ENCODE measurements around the gene COL23A1.

The COL23A1 gene

DNA sequence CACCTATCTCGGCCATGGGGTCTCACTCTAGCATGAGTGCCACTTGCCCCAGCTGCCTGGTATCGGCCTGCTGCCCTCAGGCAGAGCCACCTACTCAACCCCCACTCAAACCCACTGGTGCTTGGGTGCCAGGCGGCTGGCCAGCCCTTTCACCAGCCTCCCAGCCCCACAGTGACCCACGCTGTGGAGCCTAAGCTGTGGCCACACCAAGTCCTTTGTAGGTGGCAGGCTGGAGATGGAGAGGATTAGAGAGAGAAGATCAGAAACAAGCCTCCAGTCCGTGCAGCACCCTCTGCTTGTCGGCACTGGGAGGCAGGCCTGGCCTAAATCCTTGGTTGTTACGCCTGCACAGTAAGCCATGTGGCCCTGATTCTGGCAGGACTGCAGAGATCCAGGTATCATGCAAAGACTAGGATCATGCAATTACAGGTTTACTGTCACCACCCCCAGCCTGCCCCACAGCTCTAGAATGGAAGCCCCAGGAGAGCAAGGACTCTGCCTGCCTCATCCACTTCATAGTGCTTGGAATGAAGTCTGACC, 171.7 kb downstream of the COL23A1 start:
- no peak for DNase-seq

DNA sequence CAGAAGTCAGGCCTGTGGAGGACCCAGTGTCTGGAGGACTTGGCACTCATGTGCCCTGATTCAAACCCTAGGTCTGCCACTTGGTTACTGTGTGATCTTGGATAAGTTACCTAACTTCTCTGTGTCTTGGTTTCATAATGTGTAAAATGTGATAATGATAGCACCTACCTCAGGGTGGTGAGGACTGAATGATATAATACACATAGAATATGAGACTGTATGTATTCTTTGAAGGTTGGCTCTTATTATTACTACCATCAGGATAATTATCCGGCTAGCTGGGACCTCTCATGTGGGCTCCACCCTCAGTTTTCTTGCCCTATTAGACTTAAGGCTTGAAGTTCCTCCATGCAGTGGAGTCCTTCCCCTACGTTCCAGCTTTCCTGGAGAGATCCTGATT, 172.2 kb downstream of the COL23A1 start:
- no peak for DNase-seq

DNA sequence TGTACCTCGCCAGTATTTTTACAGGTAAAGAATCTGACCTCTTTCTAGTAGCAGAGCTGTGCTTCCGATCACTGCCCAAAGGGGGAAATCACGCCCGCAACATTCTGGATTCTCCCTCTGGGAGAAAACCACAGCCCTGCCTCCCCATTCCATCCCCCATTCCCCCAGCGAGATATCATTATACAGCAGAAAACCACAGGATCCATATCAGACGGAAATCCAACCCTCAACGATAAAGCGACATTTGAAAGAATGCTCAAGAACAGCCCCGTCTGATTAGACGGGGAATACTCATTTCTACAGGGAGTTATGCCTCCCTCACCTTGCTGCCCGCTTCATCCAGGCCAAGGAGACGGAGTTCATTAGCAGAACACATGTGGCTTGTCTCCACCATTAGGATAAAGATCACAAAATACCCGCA, 172.8 kb downstream of the COL23A1 start:
- DNase-seq: peak; percentile 43

DNA sequence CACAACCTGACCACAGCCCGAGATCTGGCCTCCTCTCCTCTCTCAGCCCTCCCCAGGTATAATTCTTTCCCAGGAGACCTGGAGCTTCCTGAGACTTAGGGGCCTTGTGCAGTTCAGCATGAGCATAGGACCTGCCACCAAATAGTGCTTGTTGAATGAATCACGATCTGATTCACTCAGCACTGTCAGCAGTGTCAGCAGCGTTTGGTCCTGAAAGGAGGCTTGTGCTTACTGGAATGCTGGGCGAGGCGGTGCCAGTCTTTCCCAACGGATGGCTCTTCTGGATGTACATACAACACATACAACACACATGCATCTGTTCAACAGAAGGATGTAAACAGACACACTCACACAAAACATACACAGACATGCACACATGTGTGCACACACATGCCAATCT, 173.3 kb downstream of the COL23A1 start:
- DNase-seq: peak; percentile 69

DNA sequence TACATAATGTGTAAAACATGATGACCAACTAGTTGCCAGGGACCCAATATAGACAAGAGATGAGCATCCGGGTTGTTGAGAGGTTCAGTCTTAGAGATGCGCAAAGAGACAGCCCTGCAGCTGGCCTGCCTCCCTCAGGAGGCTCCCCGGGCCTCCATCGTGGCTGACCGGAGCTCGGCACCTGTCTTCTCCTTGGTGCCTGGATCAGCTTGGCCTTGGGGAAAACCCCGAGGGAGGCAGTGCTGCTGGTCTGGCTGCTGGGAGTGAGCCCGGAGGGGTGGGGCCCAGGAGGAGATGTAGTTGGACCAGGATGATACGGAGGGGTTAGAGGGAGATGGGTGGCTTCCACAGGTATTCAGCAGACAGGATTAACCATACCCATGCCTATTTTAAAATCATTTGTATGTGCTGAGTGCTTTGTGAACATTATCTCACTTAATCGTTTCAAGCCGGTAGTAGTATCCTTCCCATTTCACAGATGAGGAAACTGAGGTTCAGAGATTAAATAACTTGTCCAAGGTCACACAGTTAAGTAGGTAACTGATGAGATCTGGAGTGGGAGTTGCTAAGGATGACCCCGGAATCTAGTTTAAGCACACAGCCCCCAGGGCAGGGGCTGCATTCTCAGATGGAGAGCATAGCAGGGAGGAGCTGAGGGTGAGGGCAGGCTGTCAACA, 173.8 kb downstream of the COL23A1 start:
- DNase-seq: no peak

DNA sequence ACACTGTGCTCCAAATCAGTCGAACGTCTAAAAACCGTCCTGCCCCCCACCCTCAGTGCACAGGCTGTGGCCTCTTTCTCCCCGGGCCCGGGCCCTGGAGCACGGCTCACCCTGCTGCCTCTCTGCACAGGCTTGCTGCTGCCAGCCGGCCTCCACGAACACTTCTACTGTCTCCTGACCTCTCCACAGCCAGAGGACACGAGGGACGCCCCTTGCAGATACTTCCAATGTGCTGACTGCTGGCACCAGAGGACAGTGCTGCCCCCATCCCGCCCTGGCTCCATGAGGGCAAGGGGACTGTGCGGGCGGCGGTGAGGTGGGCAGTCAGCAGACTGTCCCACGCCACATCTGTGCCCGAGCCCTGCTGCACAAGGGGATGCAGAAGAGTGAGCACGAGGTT, 174.8 kb downstream of the COL23A1 start:
- DNase-seq: no peak

DNA sequence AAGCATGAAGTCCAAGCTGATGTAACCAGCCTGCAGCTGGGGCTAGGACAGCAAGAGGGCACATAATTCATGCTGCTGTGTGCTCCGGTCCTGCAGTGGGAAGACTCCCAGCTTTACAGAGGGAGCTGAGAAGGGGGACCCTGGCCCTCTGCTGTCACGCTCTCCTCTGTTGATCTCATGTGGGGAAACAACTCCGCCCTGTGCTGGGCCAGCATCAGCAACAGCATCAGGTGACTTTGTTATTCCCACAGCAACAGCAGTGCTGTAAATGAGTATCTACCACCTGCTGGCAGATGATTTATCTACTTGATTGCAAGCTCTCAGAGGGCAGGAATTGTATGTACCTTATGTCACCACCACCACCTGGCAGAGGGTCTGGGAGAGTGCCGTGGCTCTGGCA, 176.2 kb downstream of the COL23A1 start:
- no peak for DNase-seq

DNA sequence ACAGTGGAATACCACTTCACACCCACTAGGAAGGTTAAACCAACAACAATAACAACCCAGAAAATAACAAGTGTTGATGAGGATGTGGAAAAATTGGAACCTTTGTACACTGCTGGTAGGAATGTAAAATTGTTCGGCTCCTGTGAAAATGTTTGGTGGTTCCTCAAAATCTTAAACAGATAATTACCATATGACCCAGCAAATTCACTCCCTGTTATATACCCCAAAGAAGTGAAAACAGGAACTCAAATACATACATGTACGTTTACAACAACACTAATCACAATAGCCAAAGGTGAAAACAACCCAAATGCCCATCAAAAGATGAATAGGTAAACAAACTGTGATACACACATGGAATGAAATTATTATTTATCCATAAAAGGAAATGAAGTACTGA, 179.1 kb downstream of the COL23A1 start:
- no peak for DNase-seq

DNA sequence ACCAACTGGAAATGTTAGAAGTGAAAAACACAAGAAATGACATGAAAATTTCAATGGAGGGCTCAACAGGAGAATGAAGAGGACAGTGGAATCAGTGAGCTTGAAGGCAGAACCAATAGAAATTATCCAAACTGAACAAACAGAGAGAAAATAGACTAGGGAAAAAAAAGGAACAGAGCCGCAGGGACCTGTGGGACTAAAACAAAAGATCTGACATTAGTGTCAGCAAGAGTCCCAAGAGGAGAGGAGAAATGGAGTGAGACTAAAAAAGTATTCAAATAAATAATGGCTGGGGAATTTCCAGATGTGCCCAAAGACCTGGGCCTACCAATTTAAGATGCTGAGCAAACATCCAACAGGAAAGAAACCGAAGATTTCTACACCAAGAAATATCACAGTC, 182.5 kb downstream of the COL23A1 start:
- DNase-seq: no peak

DNA sequence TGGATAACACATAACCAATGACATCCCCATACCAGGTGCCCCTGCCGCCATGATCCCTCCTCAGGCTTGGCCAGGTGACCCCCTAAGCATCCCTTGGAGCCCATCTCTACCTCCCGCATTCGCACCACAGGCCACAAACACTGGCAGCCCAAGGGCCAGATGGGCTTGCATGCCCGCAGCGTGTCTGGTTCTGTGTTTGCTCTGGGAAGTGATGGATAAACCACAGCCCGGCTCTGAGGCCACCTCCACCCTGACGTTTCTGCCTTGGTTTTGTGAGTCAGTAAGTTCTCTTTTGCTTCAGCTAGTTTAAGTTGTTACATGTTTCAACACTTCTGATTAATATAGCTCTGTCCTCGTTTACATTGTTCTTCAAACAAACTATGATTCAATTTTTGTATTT, 185.2 kb downstream of the COL23A1 start:
- peak; percentile 36 for DNase-seq

DNA sequence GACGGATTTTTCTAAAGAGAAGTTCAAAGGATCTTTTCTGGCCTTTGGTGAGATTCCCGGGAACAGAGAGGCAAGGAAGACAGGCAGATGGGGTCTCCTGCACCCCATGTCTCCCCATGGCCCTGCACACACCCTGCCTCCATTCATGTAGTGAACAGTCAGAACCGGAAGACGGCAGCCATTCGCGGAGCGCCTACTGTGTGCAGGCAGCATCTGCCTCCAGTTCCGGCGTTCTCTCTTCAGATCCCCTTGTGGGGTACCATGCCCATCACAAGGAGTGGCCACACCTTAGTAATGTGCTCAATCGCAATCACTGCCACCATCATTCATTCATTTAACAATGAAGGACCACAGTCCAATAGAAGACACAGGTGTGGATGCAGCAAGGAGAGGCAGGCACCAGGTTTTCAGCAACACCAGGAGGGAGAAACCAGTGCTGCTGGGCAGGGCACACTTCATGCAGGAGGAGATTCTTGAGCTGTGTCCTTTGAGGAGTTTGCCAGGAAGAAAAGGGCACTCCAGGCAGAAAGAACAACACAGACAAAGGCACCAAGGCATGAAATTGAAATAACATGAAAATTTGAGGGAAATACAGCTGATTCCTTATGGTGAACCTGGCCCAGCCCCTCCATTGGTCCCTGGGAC, 186.1 kb downstream of the COL23A1 start:
- no peak for DNase-seq

DNA sequence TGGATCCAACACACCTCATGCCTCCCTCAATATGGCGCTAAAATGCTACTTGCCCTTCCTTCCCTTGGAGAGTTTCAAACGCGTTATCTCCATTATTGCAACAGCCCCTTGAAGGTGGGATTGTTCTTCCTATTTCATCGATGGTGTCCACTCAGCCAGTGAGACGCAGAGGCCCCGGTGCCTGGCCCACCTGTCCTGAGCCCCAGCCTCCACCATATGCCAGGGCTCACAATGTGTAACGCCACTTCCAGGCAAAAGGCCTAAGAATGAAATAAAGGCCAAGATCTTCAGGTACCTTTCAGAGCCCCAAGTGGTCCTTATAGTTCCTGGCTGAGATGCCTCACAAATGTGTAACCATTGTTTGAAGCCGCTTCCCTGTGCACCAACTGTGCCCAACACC, 186.8 kb downstream of the COL23A1 start:
- DNase-seq: no peak

DNA sequence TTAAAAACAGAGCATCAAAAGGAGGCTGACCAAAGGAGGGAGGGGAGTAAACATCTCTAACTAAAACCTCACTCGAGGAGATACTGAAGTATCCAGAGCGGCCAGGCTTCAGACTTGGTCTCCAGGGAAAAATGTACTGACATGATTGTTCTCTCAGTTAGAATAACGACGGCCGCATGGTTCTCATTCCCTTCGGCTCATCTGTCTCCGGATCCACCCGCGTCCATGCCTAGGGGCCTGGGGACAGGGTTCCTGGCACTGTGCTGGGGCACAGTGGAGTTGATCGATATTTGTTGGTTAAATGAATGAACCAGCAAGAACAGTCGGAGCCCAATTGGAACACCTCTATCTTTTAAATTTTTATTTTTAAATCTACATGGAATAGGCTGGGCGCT, 190.5 kb downstream of the COL23A1 start:
- DNase-seq: no peak

DNA sequence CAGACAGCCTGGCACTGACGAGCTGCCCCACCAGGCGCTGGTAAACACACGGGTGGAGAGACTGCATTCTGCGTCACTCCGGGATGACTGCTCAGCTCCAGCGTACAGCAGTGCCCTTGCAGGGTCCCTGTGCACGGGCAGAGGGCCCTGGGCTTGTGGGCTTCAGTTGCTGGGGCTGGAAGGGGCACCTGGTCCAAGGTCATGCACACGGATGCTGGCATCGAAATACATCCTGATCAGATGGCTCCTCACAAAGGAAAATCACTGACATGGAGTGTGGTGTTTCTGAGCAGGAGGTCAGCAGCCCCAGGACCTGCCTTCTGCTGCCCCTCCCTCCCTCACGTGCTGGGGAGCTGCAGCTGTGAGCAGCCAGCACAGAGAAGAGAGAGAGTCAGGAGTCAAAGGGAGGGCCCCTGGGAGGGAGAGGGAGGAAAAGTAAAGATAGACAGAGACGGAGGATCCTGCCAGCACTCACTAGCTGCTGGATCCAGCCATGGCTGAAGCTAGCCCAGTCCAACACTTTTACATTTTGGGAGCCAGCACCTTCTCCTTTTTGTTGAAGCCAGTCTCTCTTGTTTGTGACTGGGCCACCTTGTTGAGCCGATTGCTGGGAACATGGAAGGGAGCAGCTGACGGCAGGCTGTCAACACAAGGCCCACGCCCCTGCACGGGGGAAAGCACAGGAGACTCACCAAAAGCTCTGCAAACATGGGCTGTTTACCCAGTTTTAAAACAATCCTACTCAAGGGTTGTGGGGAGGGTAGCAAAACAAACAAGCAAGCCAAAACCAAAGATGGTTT, 191.1 kb downstream of the COL23A1 start:
- DNase-seq: no peak

DNA sequence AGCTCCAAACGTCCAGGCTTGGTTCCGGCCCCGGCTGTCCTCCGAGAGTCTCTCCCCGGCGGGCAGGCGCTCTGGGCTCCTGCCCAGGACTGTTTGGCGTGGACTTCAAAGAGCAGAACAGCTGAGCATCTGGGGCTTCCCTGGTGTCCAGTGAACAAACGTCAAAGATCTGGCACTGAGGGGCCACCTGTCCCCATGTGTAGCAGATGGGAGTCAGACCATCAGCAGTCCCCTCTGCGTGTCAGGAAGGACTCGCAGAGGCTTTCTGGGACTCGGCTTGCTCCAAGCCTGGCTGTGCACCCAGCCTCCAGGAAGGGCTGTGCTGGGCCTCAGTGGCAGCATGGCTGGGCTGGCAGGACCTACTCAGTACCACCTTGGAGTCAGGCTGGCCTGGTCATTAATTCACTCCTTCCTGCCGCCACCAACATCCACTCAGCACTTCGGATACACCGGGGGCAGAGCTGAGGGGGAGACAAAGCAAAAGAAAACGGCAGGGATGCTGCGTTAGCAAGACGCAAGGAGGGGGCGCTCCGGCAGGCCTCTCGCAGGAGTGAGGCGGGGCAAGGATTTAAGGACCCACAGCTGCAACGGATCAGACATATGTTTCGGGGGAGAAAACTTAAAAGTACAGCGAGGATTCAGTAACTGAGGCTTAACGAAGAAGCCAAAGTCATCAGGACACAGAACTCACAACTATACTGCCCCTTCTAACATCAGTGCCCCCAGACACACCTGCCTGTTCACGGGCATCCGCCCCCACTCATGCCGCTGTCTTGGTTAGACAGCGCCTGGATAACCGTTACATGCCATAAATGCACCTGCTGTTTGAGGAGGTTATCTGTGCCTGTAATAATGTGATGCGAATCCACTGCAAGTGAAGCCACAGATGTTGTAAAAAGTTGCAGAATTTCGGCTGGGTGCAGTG, 193.1 kb downstream of the COL23A1 start:
- DNase-seq: no peak

DNA sequence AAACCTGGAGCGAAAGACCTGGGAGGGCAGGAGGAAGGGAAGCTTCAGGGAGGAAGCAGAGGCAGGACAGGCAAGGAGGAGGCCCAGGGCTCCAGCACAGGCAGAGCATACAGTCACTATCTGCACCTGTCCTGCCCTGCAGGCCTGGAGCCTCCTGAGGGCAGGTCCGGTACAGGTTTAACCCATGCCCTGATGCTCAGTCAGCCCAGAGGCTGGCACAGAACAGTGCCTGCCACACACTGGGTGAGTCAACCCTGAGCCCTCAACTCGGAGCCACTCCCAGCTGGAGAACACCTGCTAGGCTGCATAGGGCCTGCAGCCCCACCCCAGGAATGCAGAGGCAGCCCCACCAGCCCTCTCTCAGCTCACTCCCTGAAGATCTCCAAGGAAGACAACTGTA, 196.1 kb downstream of the COL23A1 start:
- no peak for DNase-seq

DNA sequence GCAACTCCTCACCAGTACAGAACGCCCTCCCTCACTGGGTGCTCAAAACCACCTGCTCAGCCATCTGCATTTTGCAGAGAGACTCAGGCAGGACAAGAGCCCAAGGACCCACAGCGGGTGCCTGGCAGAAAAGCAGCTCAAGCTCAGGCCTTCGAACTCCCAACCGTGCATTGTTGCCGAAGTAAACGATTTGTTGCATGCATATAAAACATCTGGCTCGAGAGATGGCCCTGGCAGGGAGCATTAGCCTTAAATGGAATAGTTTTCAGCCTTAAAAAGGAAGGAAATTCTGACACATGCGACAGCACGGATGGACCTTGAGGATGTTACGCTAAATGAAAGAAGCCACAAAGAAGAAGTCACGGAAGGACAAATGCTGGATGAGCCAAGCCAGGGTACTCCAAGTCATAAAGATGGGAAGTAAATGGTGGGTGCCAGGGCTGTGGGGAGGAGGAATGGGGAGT, 197.2 kb downstream of the COL23A1 start:
- DNase-seq: no peak

DNA sequence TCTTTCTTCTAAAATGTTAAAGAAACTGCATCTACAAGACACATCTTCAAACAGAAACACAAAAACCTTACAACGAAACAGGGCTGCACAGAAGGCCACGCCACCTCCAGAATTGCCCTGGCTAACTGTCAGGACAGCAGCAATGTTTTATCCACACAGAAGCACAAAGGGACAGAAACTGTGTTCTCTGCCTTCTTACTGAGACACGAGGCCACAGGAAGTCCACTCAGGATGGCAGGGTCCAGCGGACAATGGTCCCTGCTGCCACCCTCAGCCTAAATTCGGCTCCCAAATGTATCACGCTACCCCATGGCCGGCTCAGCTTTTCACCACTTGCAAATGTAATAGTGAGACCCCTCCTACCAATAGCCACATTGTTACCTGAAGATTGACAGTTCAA, 197.8 kb downstream of the COL23A1 start:
- no peak for DNase-seq

DNA sequence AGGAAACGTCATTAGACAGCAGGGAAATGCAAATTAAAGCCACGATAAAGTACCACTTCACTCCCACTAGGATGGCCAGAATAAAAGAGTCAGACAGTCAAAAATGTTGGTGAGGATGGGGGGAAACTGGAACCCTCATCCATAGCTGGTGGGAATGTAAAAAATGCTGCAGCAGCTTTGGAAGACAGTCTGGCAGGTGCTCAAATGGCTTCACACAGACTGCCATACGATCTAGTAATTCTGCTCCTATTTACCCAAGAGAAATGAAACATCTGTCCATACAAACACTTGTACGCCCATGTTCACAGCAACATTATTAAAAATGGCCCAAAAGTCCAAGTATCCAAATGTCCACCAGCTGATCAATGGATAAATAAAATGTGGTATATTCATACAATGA, 198.7 kb downstream of the COL23A1 start:
- DNase-seq: no peak

DNA sequence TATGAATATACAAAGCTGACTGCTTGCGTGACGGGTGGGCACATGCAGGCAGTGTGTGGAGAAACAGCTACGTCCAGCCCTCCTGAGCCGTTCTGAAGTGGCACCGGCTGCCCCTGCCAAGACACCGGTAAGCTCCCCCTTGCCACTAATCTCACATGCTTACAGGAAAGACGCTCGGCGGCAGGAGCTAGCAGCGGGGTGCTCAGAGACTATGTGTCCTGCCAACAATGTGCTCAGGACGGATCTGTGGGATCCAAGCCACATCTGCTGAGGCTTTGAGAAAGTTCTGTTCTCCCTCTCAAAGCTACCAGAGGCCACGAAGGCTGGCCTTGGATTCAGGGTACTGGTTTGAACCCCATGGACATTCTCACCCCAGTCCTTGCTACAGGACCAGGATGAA, 200.4 kb downstream of the COL23A1 start:
- DNase-seq: no peak

DNA sequence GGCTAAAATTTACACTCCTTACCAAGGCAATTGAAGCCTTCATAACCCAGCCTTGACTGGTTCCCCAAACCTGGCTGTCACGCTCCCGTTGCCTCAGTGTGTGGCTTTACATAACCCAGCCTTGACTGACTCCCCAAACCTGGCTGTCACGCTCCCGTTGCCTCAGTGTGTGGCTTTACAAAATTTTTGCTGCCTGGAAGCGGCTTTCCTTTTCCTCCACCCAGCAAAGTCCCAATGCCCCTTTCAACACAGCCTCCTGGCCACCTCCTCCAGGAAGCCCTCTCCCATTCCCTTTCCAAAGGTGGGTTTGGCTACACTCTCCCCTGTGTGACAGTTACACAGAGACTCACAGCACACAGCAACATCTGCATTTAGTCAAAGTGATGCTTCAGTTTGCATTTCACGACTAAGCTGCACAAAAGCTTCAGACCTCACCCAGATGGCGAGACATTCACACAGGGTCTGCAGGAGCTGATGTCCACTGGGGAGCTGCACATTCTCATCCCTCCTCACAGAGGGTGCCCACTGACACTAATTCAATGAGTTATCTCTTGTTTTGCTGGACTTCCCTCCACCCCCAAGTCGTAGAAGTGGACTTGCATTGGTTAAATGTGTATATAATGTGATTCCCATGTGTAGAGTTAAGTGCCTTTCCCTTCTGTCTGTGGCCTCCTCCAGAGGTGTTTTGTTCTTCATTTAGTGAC, 201.0 kb downstream of the COL23A1 start:
- DNase-seq: no peak

Data from fibroblast of skin of abdomen (primary cell).